LNCaP clone FGC (cell line): ENCODE measurements around the gene CNPPD1.

Experiments used
- DNase-seq: peaks from one replicate; pipeline ENCODE4 v3.0.0-alpha.2; 2011; ENCODE audit warnings: low read depth
- H3K4me3 ChIP-seq: 2 replicates; pipeline ENCODE4 v1.5.1; 2011; ENCODE audit warnings: mild to moderate bottlenecking, low read depth, low read length, control low read depth
- TF ChIP-seq, protein P1 (sequence below): IDR thresholded peaks from 2 replicates; pipeline ENCODE4 v1.5.1; 2012; ENCODE audit warnings: mild to moderate bottlenecking; ENCODE audit not compliant: control insufficient read depth, insufficient read depth; ENCODE audit errors: extremely low read depth

CNPPD1 gene

DNA sequence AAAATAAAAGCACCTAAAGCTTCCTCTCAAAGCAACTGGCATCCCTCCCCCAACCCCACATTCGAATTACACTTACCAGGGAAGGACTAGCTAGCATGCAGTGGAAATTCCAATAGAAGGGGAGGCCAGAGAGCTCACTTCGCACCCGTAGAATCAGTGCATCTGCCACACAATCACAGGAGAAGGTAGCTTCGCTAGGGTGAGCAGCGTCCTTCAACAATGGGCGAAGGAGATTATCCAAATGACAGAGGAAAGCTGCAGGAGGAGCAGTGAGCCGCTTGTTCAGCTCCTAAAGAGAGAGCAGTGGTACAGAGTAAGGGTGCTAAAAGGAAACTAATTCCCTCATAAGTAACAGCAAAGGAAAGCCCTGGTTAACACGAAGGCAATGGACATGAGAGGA, 19.3 kb downstream of the CNPPD1 start:
- no peak for DNase-seq
- TF ChIP-seq, protein P1, sequence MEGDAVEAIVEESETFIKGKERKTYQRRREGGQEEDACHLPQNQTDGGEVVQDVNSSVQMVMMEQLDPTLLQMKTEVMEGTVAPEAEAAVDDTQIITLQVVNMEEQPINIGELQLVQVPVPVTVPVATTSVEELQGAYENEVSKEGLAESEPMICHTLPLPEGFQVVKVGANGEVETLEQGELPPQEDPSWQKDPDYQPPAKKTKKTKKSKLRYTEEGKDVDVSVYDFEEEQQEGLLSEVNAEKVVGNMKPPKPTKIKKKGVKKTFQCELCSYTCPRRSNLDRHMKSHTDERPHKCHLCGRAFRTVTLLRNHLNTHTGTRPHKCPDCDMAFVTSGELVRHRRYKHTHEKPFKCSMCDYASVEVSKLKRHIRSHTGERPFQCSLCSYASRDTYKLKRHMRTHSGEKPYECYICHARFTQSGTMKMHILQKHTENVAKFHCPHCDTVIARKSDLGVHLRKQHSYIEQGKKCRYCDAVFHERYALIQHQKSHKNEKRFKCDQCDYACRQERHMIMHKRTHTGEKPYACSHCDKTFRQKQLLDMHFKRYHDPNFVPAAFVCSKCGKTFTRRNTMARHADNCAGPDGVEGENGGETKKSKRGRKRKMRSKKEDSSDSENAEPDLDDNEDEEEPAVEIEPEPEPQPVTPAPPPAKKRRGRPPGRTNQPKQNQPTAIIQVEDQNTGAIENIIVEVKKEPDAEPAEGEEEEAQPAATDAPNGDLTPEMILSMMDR, result no peak
- H3K4me3 ChIP-seq, result no peak overlapping the region

DNA sequence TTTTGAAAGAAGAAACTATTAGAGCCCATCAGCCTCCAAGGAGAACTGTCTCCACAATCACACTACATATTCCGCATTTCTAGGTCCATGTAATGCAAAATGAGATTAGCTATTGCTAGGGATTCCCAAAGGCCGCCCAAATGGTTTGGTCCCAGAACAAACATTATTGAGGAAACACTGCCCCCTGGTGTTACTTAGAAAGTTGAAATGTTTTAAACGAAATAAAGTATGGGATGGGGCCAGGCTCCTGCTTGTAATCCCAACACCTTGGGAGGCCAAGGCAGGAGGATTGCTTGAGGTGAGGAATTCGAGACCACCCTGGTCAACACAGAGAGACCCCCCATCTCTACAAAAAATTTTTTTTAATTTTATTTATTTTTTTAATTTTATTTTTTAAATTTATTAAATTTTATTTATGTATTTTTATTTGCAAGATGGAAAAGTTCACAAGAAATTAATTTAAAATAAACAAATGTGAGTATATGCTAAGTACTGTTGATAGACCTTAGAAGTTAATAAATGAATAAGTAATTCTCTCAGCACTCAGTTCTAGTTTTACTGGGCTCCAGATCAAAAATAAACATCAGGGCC, 21.6 kb downstream of the CNPPD1 start:
- H3K4me3 ChIP-seq, result no peak overlapping the region
- TF ChIP-seq, protein P1, result peak; percentile 54
- peak; percentile 46 for DNase-seq

DNA sequence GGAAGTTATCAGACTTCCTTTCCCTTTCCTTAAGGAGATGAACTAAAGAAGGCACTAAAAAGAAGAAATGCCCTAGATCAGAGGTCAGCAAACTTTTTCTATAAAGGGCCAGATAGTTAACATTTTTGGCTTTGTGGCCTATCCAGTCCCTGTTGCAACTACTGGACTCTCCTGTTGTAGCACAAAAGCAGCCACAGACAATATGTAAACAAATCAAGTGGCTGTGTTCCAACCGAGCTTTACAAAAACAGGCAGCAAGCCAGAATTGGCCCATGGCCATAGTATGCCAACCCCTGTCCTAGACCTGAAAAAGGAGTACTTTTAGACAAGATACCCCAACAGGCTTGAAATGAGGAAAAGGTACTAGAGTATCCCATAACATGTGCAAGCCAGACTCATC, 27.1 kb downstream of the CNPPD1 start:
- TF ChIP-seq, protein P1, result no peak
- H3K4me3 ChIP-seq, result no peak overlapping the region
- no peak for DNase-seq

DNA sequence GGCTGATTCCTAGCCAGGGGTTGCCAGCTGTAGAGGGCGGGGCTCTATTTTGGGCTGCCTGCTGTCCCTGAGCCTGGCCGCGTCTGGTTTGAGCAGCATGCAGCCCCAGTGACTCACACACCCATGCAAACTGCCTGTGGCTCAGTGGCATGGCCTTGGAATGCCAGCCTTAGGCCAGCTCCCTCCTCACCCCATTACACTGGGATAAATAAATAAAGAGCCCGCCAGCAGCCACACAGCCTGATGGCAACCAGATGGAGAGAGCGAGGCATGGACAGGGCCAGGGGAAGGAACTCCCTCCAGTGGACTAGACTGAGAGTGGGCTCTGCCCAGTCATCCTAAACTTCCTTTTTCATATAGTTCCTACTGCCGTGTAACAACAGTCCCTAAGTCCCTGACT, 34.4 kb downstream of the CNPPD1 start:
- no peak for DNase-seq
- TF ChIP-seq, protein P1, result no peak
- H3K4me3 ChIP-seq, result no peak overlapping the region

DNA sequence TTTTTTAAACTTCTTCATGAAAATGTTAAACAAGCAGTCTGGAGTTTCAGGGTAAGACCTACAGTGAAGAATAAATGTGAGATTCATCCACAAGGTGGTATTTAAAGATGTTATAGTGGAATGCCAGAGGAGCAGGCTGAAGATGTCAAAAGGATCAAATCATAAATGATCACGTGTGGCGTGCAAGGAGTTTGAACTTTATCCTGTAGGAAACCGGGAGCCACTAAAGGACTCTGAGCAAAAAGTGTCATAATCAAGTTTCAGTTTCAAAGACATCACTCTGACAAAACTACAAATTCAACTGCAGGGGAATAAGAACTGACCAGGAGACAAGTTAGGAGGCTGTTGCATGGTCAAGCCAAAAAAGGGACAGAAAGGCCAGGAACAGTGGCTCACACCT, 36.0 kb downstream of the CNPPD1 start:
- no peak overlapping the region for H3K4me3 ChIP-seq
- no peak for DNase-seq
- TF ChIP-seq, protein P1, result no peak

DNA sequence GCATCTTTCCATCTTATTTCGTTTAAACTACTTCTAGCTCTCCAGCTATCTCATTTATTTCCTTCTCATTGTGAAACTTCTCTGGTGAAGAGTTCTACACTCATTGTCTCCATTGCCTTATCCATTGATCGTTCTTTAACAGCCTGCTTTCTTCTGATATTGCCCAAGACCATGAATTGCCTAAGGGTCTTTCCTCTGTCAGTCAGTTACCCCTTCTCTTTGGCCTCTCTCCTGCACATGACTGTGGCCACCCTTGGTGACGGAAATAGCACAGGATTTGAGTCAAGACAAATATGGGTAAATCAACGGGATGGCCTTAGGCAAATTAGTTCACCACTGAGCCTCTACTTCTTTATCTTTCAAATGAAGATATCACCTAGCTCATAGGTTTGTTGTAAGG, 42.7 kb downstream of the CNPPD1 start:
- TF ChIP-seq, protein P1, result no peak
- DNase-seq, result no peak

DNA sequence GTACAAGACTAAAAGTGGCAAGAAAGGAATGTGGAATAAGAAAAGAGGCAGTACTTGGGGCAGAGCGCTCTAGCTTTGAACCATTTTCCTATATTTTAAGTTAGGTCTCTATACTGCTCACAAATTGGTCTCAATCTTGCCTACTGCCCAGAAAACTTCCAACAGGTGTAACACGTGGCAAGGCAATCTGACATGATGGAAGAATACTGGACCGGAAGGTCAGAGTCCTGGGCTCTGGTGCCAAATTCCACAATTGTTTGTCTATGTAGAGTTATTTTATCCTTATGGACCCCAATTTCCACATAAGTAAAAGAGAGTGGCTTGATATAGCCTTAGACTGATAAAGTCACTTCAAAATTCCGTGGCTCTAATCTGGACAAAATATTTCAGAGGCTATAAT, 45.0 kb downstream of the CNPPD1 start:
- TF ChIP-seq, protein P1, result no peak
- DNase-seq, result no peak
- H3K4me3 ChIP-seq, result no peak overlapping the region

More for the DNA sequence above, 42.7 kb downstream of the CNPPD1 start:
- H3K4me3 ChIP-seq, result no peak overlapping the region
